Renal cortex interstitium (tissue), 11 donors: Measurements from ENCODE around the gene NFATC3. TPM values are rescaled to one million over a fixed set of nuclear protein-coding genes. Genes with fewer than 3 reads are reported as not detected.
"Not testable (repeated sequence)": the region's sequence is repeated elsewhere in the genome, so short reads cannot be mapped to it uniquely, and the experiment has no call there.

ENCODE experiments used
- DNase-seq, 11 donors: peaks; one replicate each; pipeline ENCODE4 v3.0.0-alpha.2; 2013; ENCODE audit warnings: low read depth in 9 of 11, low spot score in 4 of 11; ENCODE audit errors: extremely low read depth in 1 of 11
- polyA plus RNA-seq, 3 donors: library from polyadenylated mRNA; unstranded; fragments of 120-200 nt; gene quantifications; one replicate each; pipeline ENCODE4 v1.2.1, GENCODE V29; 2013; ENCODE audit not compliant: insufficient read length in 3 of 3

Gene NFATC3
- polyA plus RNA-seq, 3 donors = 28.8 to 37.0 (median 35.7) TPM

- DNase-seq = no peak
Observed at GRCh38 chr16:68105611-68106010, 20.4 kb downstream of the NFATC3 start.

GRCh38 chr16:68107230-68107928 lies 22.2 kb downstream of the NFATC3 start:
- DNase-seq = not testable (repeated sequence)

- not testable (repeated sequence) for DNase-seq
Observed at GRCh38 chr16:68109156-68109555, 24.0 kb downstream of the NFATC3 start.

GRCh38 chr16:68110611-68111010 lies 25.4 kb downstream of the NFATC3 start:
- not testable (repeated sequence) for DNase-seq

- no peak for DNase-seq
Observed at GRCh38 chr16:68111379-68111778, 26.2 kb downstream of the NFATC3 start.

GRCh38 chr16:68113059-68113761 lies 28.0 kb downstream of the NFATC3 start:
- peak in 1 of 11 donors; percentile 18 for DNase-seq

GRCh38 chr16:68113765-68114240 lies 28.6 kb downstream of the NFATC3 start:
- no peak for DNase-seq

- not testable (repeated sequence) for DNase-seq
Observed at GRCh38 chr16:68114939-68115338, 29.8 kb downstream of the NFATC3 start.

GRCh38 chr16:68115851-68116250 lies 30.7 kb downstream of the NFATC3 start:
- DNase-seq = no peak

- no peak for DNase-seq
Observed at GRCh38 chr16:68116256-68116867, 31.2 kb downstream of the NFATC3 start.

- no peak for DNase-seq
Observed at GRCh38 chr16:68117884-68118283, 32.7 kb downstream of the NFATC3 start.

GRCh38 chr16:68118954-68119353 lies 33.8 kb downstream of the NFATC3 start:
- not testable (repeated sequence) for DNase-seq

- DNase-seq = not testable (repeated sequence)
Observed at GRCh38 chr16:68120496-68120895, 35.3 kb downstream of the NFATC3 start.

- no peak for DNase-seq
Observed at GRCh38 chr16:68126395-68126794, 41.2 kb downstream of the NFATC3 start.

GRCh38 chr16:68128577-68129305 lies 43.6 kb downstream of the NFATC3 start:
- peak in 2 of 11 donors; percentile 9 to 18 for DNase-seq

- no peak for DNase-seq
Observed at GRCh38 chr16:68130520-68130919, 45.4 kb downstream of the NFATC3 start.

- DNase-seq = no peak
Observed at GRCh38 chr16:68131813-68132706, 46.9 kb downstream of the NFATC3 start.

- not testable (repeated sequence) for DNase-seq
Observed at GRCh38 chr16:68133000-68133399, 47.8 kb downstream of the NFATC3 start.
